ENCODE measurements around the gene UGGT1. TPM values are rescaled to one million over a fixed set of nuclear protein-coding genes. Genes with fewer than 3 reads are reported as not detected.

Gene UGGT1
- total and polyA plus RNA-seq, 2 donors (not counting 3 experiments of a cell fraction or from before 2014, with no cell fraction given), result 27.6 to 83.2 TPM

- TF ChIP-seq, protein P1, sequence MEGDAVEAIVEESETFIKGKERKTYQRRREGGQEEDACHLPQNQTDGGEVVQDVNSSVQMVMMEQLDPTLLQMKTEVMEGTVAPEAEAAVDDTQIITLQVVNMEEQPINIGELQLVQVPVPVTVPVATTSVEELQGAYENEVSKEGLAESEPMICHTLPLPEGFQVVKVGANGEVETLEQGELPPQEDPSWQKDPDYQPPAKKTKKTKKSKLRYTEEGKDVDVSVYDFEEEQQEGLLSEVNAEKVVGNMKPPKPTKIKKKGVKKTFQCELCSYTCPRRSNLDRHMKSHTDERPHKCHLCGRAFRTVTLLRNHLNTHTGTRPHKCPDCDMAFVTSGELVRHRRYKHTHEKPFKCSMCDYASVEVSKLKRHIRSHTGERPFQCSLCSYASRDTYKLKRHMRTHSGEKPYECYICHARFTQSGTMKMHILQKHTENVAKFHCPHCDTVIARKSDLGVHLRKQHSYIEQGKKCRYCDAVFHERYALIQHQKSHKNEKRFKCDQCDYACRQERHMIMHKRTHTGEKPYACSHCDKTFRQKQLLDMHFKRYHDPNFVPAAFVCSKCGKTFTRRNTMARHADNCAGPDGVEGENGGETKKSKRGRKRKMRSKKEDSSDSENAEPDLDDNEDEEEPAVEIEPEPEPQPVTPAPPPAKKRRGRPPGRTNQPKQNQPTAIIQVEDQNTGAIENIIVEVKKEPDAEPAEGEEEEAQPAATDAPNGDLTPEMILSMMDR (IDR thresholded peaks at IDR 0.05; ENCODE audit: extremely low read depth in 1 of 2, insufficient read depth in 1 of 2, low read depth in 1 of 2, low read length in 2 of 2), result no peak
- TF ChIP-seq JUN (IDR thresholded peaks at IDR 0.05; ENCODE audit: borderline replicate concordance, insufficient read depth, insufficient read length, low read depth) (no peak), POLR2AphosphoS5 (IDR thresholded peaks at IDR 0.05; ENCODE audit: insufficient read depth, low read depth, low read length) (no peak), GATA2 (IDR thresholded peaks at IDR 0.05; ENCODE audit: insufficient read depth, insufficient read length, low read depth, low read length) (no peak), FOS (IDR thresholded peaks at IDR 0.05; ENCODE audit: borderline replicate concordance, insufficient read depth, low read length) (no peak), MYC (IDR thresholded peaks at IDR 0.05; ENCODE audit: low read depth, low read length) (no peak), EZH2 (IDR thresholded peaks at IDR 0.05; ENCODE audit: borderline replicate concordance, low read depth, low read length, severe bottlenecking) (no peak), POLR2A (IDR thresholded peaks at IDR 0.05; ENCODE audit: low read depth, low read length) (no peak)
- TF ChIP-seq, protein P2, sequence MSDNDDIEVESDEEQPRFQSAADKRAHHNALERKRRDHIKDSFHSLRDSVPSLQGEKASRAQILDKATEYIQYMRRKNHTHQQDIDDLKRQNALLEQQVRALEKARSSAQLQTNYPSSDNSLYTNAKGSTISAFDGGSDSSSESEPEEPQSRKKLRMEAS (IDR thresholded peaks at IDR 0.05; ENCODE audit: insufficient read depth, insufficient read length), result no peak
- dilution Hi-C loops (cut with MboI; ENCODE audit: extremely low pct_ligation_motif_present, low sequenced_read_pairs), result no loop called here
- no peaks in the 10 kb centered on the region for H4K20me1 ChIP-seq (replicated peaks; ENCODE audit: control insufficient read depth, extremely low read depth, insufficient read depth, low read length)
- H3K27ac ChIP-seq (ENCODE audit: insufficient read depth, low read depth, low read length), result no peak overlapping the region
- no peak overlapping the region for H3K4me3 ChIP-seq (replicated peaks in 1 of 3; ENCODE audit: insufficient read depth in 1 of 3, low read depth in 1 of 3, low read length in 3 of 3)
- no peaks in the 10 kb centered on the region for H3K9me1 ChIP-seq (replicated peaks; ENCODE audit: control insufficient read depth, extremely low read depth, insufficient read depth, low read length)
- H3K4me2 ChIP-seq (ENCODE audit: insufficient read depth, low read length), result no peak overlapping the region
- H3K9ac ChIP-seq (replicated peaks; ENCODE audit: extremely low read depth, insufficient read depth, low read length), result no peak overlapping the region
- H3K9me3 ChIP-seq (replicated peaks; ENCODE audit: control insufficient read depth, insufficient read depth, low read length), result no peaks in the 10 kb centered on the region
- H3K36me3 ChIP-seq (ENCODE audit: control insufficient read depth in 2 of 2, extremely low read depth in 1 of 2, insufficient read depth in 2 of 2, low read length in 2 of 2), result peaks cover 3% of the 10 kb centered on the region in 2 experiments
- ChIA-PET CTCF (interaction anchor here (1.5 to 2.2 kb wide), 2 partner anchors 11 to 31 kb away, joined by 3 to 8 read pairs; no protein-coding TSS in a partner anchor), POLR2A (no interaction called here)
- intact Hi-C loops (cut with micrococcal nuclease), result loop anchor here (10.0 kb wide), 1 partner anchor 210 kb away; the partner anchor contains the start of gene AMMECR1L
- peaks cover 5% of the 10 kb centered on the region for H3K4me1 ChIP-seq (ENCODE audit: control insufficient read depth, extremely low read depth, insufficient read depth, low read length)
- no peak for DNase-seq (ENCODE audit: low read depth, low spot score)
- H2AFZ ChIP-seq (ENCODE audit: low read depth, low read length), result no peak overlapping the region
- FAIRE-seq, result no peak
- H3K27me3 ChIP-seq (ENCODE audit: control insufficient read depth in 2 of 2, insufficient read depth in 2 of 2, low read length in 2 of 2), result no peaks in the 10 kb centered on the region
- no TSS peak for BruUV-seq (replicated peaks)
- H3K79me2 ChIP-seq (ENCODE audit: control insufficient read depth, insufficient read depth, low read length), result peaks cover 75% of the 10 kb centered on the region
Observed at GRCh38 chr2:128095201-128095600, 4.2 kb downstream of the UGGT1 start.

Data from endothelial cell of umbilical vein (primary cell).